GM10266 (cell line): ENCODE measurements around the gene PLPP6.
A peak's percentile ranks its signal among the peaks of the same experiment; 100 is the strongest.

Experiments used
- DNase-seq: peaks from one replicate; pipeline ENCODE4 v3.0.0; 2012; ENCODE audit errors: extremely low spot score
- TF ChIP-seq, protein P1 (sequence below): IDR thresholded peaks from 2 replicates; pipeline ENCODE4 v1.5.1; 2012; ENCODE audit warnings: mild to moderate bottlenecking, low read depth; ENCODE audit not compliant: control insufficient read depth, insufficient read depth; ENCODE audit errors: missing control alignments

PLPP6 gene

DNA sequence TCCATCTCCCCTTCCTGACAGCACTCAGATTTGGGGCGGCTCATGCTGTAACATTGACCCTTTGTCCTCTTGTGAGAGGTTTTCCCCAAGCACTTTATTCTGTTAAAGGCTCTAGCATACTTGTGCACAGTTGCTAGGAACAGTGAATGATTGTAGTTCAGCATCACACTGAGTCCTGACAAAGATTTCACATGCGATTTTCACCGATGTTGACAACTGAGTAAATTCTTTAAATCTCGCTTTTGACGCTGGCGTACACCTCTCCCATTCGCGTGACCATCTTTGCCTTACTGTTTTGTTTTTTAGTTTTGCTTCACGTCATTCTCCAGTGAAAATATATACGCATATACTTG lies 18.1 kb downstream of the PLPP6 start:
- no peak for DNase-seq
- TF ChIP-seq, protein P1, sequence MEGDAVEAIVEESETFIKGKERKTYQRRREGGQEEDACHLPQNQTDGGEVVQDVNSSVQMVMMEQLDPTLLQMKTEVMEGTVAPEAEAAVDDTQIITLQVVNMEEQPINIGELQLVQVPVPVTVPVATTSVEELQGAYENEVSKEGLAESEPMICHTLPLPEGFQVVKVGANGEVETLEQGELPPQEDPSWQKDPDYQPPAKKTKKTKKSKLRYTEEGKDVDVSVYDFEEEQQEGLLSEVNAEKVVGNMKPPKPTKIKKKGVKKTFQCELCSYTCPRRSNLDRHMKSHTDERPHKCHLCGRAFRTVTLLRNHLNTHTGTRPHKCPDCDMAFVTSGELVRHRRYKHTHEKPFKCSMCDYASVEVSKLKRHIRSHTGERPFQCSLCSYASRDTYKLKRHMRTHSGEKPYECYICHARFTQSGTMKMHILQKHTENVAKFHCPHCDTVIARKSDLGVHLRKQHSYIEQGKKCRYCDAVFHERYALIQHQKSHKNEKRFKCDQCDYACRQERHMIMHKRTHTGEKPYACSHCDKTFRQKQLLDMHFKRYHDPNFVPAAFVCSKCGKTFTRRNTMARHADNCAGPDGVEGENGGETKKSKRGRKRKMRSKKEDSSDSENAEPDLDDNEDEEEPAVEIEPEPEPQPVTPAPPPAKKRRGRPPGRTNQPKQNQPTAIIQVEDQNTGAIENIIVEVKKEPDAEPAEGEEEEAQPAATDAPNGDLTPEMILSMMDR, result no peak

DNA sequence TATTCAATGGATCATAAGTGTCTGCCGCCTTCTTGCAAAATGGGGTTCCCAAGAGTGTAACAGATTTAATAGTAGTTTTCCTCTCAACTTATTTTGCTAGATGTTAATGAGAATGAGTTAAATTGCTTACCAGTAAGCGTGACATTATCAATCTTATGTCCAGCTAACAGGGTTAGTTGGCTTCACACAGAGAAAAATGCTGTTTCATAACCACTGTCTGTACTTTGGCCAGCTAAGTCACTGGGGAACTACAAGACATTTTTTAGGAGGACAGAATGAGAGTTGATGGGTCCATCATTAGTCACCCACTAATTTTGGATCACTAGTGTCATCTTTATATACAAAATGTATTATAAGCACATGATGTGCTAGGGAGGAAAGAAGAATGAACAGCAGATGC lies 18.7 kb downstream of the PLPP6 start:
- TF ChIP-seq, protein P1, result no peak
- DNase-seq, result no peak

DNA sequence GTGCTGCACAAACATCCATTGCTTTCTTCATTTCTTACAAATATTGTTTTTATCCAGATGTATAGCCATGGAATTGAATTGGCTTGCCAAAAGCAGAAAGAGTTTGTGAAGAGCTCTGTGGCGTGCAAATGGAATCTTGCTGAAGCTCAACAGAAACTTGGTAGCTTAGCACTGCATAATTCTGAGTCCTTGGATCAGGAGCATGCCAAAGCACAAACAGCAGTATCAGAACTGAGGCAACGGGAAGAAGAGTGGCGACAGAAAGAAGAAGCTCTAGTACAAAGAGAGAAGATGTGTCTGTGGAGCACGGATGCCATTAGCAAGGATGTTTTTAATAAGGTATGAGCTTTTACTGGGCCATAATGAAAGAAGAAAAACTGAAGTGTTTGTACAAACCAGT lies 22.7 kb downstream of the PLPP6 start:
- no peak for DNase-seq
- TF ChIP-seq, protein P1, result no peak

DNA sequence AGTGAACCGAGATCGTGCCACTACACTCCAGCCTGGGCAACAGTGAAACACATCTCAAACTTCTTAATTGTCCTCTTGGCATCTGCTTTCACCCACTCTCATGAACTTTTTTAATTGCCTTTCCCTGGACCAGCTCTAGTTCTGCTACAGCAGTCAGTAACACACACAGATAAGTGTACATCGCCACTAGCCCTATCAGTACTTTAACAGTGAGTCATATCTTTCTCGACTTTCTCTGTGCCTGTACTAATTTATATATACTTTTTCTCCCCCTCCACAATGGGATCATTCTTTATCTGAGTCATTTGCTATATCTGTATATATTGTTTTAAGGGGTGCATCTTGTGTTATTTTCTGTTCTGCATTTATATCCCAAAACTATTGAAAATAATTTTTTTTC lies 24.0 kb downstream of the PLPP6 start:
- TF ChIP-seq, protein P1, result no peak
- peak; percentile 16 for DNase-seq

DNA sequence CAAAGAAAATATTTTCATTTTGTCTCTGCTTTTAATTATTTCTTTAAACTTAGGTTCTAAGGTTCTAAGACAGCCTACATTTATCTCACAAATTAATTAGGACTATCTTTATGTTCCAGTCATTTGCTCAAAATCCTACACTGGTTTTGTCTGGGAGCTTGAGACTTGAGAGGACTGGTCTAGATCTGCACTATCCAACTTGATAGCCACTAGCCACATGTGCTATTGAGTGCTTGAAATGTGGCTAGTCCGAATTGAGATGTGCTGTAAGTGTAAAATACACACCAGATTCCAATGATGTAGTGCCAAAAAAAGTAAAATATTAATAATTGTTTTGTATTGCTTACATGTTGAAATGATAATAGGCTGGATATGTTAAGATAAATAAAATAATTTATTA lies 24.5 kb downstream of the PLPP6 start:
- TF ChIP-seq, protein P1, result no peak
- DNase-seq, result no peak

DNA sequence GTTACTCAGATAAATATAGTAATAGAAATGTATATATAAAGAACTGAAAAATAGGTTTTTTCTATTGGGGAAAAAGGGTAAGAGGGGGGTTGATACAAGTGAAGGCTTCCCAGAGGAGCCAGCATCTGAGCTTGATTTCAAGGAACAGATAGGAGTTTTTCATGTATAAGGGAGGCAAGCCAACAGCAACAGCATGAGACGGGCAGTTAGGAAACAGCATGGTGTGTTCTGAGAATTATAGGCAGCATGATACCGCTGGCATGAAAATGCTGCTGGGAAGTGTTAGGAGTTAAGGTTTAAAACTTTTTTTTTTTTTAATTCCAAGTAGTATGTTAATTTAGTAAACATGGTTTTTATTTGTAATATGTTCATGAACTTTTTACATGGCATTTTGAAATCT lies 26.9 kb downstream of the PLPP6 start:
- TF ChIP-seq, protein P1, result no peak

DNA sequence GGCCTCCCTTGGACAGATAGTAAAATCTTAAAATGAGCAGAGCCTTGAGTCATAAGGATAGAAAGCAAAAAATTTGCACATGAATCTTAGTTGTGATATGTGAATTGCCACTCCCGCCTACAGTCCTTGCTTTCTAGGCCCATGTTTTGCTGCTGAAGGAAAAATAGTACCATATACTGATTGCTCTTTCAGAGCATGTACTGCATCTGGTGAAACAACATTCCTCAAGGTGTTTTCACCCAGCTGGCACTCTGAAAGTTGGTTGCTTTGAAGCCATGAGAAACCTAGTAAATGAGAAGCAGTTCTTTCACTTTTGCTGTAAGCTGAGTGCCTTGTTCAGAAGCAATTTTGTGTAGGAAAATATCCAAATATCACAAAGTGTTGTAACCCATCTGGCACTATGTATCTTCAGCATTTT lies 27.6 kb downstream of the PLPP6 start:
- TF ChIP-seq, protein P1, result no peak
- peak; percentile 18 for DNase-seq

More for the DNA sequence above, 26.9 kb downstream of the PLPP6 start:
- DNase-seq, result no peak
